Measurements from ENCODE around the gene PID1.

GRCh38 chr2:229133155-229133772 lies 137.8 kb downstream of the PID1 start:
- peak; percentile 64 for TF ChIP-seq CTCF (IDR thresholded peaks at IDR 0.05)
- TF ChIP-seq EZH2 (IDR thresholded peaks at IDR 0.05), result no peak

All from neural progenitor cell (in vitro differentiated cells).